Mucosa of stomach (tissue), 1 donor: ENCODE results near the gene PHOX2B.

Experiments
- H3K27me3 ChIP-seq: one replicate; pipeline ENCODE4 v1.7.0; 2013; ENCODE audit warnings: mild to moderate bottlenecking, low read length; ENCODE audit not compliant: control insufficient read depth, insufficient read depth
- H3K36me3 ChIP-seq: one replicate; pipeline ENCODE4 v1.7.0; 2013; ENCODE audit warnings: low read length; ENCODE audit not compliant: control insufficient read depth, insufficient read depth
- H3K4me1 ChIP-seq: one replicate; pipeline ENCODE4 v1.7.0; 2013; ENCODE audit warnings: mild to moderate bottlenecking, low read length; ENCODE audit not compliant: control insufficient read depth, insufficient read depth
- H3K4me3 ChIP-seq: one replicate; pipeline ENCODE4 v1.7.0; 2013; ENCODE audit warnings: low read length
- H3K9ac ChIP-seq: one replicate; pipeline ENCODE4 v1.7.0; 2013; ENCODE audit warnings: mild to moderate bottlenecking, low read length, moderate library complexity
- H3K9me3 ChIP-seq: one replicate; pipeline ENCODE4 v1.7.0; 2013; ENCODE audit warnings: mild to moderate bottlenecking, low read length, moderate library complexity; ENCODE audit not compliant: control insufficient read depth
- donor health status: Pancreatic carcinoma.

Gene PHOX2B

GRCh38 chr4:41748571-41749475 is at the start of gene PHOX2B:
PHOX2B (minus strand) TSS chr4:41748725; CDS start chr4:41748610, 115 bp downstream.
- H3K36me3 ChIP-seq: no peaks in the 10 kb centered on the region
- H3K4me3 ChIP-seq: no peak within 1 kb of the TSS
- H3K4me1 ChIP-seq: no peaks in the 10 kb centered on the region
- H3K27me3 ChIP-seq: peaks cover 92% of the 10 kb centered on the region
- H3K9ac ChIP-seq: no peak within 1 kb of the TSS
- H3K9me3 ChIP-seq: no peaks in the 10 kb centered on the region

- no peaks in the 10 kb centered on the region for H3K9me3 ChIP-seq
- no peaks in the 10 kb centered on the region for H3K36me3 ChIP-seq
- no peak overlapping the region for H3K4me3 ChIP-seq
- no peak overlapping the region for H3K9ac ChIP-seq
- H3K27me3 ChIP-seq: no peaks in the 10 kb centered on the region
- no peaks in the 10 kb centered on the region for H3K4me1 ChIP-seq
Observed at GRCh38 chr4:41797260-41797659, 48.7 kb upstream of the PHOX2B start.

GRCh38 chr4:41796545-41797210 is 48.2 kb upstream of the PHOX2B start:
- H3K4me1 ChIP-seq: no peaks in the 10 kb centered on the region
- no peaks in the 10 kb centered on the region for H3K9me3 ChIP-seq
- H3K36me3 ChIP-seq: no peaks in the 10 kb centered on the region
- H3K27me3 ChIP-seq: no peaks in the 10 kb centered on the region
- H3K9ac ChIP-seq: no peak overlapping the region
- H3K4me3 ChIP-seq: no peak overlapping the region

DNA sequence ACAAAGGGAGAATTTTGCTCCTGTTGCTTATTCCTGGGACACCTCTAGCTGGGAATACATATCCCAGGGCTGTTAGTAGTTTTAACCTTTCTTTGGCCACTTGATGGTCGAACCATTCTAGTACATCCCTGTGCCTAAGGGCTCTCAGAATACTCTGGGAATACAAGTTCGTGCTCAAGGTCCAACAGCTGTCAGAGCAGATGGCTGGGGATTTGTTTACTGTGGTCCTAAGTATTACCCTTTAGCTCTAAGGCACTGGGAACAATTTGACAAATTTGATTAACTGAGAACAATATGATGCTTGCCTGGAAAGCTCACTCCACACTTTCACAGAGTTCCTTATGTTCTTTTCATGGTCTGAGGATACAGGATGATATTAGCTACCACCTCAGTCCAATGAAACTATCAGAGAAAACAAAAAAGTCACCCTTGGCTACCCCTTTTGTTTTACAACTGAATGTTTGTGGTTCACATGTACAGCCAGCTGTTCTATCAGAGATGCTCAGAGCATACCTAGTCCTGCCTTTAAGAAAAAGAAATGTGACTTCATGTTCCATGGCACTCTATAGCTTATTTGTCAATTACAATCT is 47.4 kb upstream of the PHOX2B start:
- H3K27me3 ChIP-seq: no peaks in the 10 kb centered on the region
- no peaks in the 10 kb centered on the region for H3K36me3 ChIP-seq

DNA sequence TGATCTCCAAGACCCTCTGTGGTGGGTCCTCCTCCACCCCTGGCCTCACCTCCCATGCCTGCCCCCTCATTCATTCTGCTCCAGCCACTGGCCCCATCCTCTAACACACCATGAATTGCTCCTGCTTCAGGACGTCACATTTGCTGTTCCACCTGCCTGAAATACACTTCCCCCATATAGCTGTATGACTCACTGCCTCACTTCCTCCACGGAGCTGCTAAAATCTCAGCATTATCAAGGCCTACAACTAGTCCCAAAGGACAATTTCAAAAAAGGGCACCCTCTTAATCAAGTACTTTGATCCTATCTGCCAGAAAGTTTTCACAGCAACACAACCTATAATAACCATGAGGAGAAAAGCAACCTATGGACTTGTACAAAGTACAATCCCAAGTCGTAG is 43.6 kb upstream of the PHOX2B start:
- Histone ChIP-seq H3K4me1 (no peaks in the 10 kb centered on the region), H3K9ac (no peak overlapping the region), H3K36me3 (no peaks in the 10 kb centered on the region), H3K27me3 (no peaks in the 10 kb centered on the region), H3K4me3 (no peak overlapping the region), H3K9me3 (no peaks in the 10 kb centered on the region)

More for the DNA sequence above, 47.4 kb upstream of the PHOX2B start:
- Histone ChIP-seq H3K4me3 (no peak overlapping the region), H3K9me3 (no peaks in the 10 kb centered on the region), H3K9ac (no peak overlapping the region), H3K4me1 (no peaks in the 10 kb centered on the region)

GRCh38 chr4:41791557-41791956 is 43.0 kb upstream of the PHOX2B start:
- Histone ChIP-seq H3K27me3 (no peaks in the 10 kb centered on the region), H3K36me3 (no peaks in the 10 kb centered on the region), H3K4me1 (no peaks in the 10 kb centered on the region), H3K9me3 (no peaks in the 10 kb centered on the region), H3K9ac (no peak overlapping the region), H3K4me3 (no peak overlapping the region)

GRCh38 chr4:41787931-41788330 is 39.4 kb upstream of the PHOX2B start:
- Histone ChIP-seq H3K9ac (no peak overlapping the region), H3K4me1 (no peaks in the 10 kb centered on the region), H3K9me3 (no peaks in the 10 kb centered on the region), H3K27me3 (no peaks in the 10 kb centered on the region), H3K4me3 (no peak overlapping the region), H3K36me3 (no peaks in the 10 kb centered on the region)

GRCh38 chr4:41785665-41786064 is 37.1 kb upstream of the PHOX2B start:
- H3K36me3 ChIP-seq: no peaks in the 10 kb centered on the region
- H3K27me3 ChIP-seq: no peaks in the 10 kb centered on the region
- H3K4me1 ChIP-seq: no peaks in the 10 kb centered on the region
- H3K9ac ChIP-seq: no peak overlapping the region
- H3K4me3 ChIP-seq: no peak overlapping the region
- no peaks in the 10 kb centered on the region for H3K9me3 ChIP-seq

DNA sequence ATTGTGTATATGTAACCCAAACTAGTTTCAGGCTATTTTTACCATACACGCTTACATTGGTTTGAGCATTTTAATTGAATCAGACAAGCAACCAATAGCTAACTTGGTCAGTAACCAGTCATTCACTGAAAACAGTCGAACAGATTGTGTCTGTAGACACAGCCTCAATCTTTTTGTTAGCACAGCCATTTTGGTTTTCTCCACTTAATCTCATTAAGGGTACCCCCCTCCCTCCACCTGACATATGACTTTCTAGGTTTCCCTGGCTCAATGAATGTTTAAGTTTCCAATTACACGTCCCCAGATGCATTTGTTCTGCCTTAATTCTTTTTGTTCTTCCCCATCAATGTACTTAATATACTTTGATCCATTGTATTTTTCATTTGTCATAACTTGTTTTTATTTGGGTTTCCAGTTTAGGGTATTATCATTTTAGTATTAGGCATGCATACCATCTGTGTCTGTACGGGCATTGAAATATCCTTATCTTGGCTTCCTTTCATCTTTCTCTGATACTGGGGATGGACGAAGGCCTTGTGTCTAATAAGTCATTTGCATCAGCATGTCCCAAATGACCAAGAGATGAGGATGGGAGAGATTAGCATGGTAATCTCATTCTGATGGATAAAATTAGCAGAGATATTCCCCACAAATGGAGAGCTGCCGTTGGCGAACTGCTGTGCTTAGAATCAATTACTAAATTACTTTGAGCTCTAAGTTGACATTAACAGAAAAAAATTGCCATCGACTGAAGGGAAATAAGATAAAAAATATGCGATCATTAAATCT is 35.9 kb upstream of the PHOX2B start:
- no peaks in the 10 kb centered on the region for H3K36me3 ChIP-seq
- no peaks in the 10 kb centered on the region for H3K9me3 ChIP-seq
- H3K27me3 ChIP-seq: no peaks in the 10 kb centered on the region

GRCh38 chr4:41776466-41776865 is 27.9 kb upstream of the PHOX2B start:
- no peak overlapping the region for H3K9ac ChIP-seq
- H3K4me3 ChIP-seq: no peak overlapping the region
- H3K4me1 ChIP-seq: no peaks in the 10 kb centered on the region
- H3K36me3 ChIP-seq: no peaks in the 10 kb centered on the region
- no peaks in the 10 kb centered on the region for H3K27me3 ChIP-seq
- no peaks in the 10 kb centered on the region for H3K9me3 ChIP-seq

More for the DNA sequence above, 35.9 kb upstream of the PHOX2B start:
- Histone ChIP-seq H3K4me1 (no peaks in the 10 kb centered on the region), H3K9ac (no peak overlapping the region), H3K4me3 (no peak overlapping the region)

DNA sequence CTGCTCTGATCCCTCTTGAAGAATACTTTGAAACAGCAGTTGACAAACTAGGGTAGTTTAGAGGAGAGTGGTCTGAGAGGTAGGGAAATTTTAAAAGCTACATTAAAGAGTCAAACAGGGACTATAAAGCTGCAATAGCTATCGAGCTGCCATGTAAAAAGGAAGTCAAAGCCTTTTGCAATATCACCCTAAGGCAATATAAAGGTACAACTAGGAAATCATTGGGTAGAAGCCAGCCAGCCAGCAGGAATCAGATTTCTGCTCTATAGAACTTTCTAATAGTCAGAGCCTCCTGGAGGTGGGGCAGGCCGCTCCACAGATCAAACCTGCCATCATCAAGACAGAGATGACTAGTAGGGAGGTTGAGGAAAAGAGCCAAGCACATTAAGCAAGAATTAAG is 15.2 kb upstream of the PHOX2B start:
- Histone ChIP-seq H3K9me3 (no peaks in the 10 kb centered on the region), H3K4me3 (no peak overlapping the region), H3K36me3 (no peaks in the 10 kb centered on the region), H3K9ac (no peak overlapping the region), H3K27me3 (peaks cover 4% of the 10 kb centered on the region), H3K4me1 (no peaks in the 10 kb centered on the region)
